MM.1S (cell line): ENCODE data around the gene EIF1AY.

Experiments used
- EZH2 ChIP-seq: fragments of 300-600 bp; sonication (generic); optimal IDR thresholded peaks from 2 replicates; pipeline ENCODE3; 2017; ENCODE audit warnings: low read depth, mild to moderate bottlenecking, antibody characterized with exemption, low read length, mixed read lengths
- EZH2phosphoT487 ChIP-seq: fragments of 300-600 bp; sonication (generic); IDR thresholded peaks from 2 replicates; pipeline ENCODE4 v1.6.1; 2018; ENCODE audit warnings: antibody characterized with exemption, low read length
- TF ChIP-seq, protein P1 (sequence below): fragments of 300-600 bp; sonication (generic); IDR thresholded peaks from 2 replicates; pipeline ENCODE4 v1.5.1; 2016; ENCODE audit warnings: antibody characterized with exemption, low read length, mixed read lengths

DNA sequence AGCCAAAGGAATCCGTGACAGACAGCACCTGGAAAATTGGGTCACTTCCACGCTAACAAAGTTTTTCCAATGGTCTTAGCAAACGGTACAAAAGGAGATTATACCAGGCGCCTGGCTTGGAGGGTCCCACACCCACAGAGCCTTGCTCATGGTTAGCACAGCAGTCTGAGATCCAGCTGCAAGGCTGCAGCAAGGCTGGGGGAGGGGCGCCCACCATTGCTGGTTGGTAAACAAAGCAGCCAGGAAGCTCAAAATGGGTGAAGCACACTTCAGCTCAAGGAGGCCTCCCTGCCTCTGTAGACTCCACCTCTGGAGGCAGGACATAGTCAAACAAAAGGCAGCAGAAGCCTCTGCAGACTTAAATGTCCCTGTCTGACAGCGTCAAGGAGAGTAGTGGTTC, 47.1 kb upstream of the EIF1AY start:
- no peak for TF ChIP-seq EZH2
- TF ChIP-seq, protein P1, sequence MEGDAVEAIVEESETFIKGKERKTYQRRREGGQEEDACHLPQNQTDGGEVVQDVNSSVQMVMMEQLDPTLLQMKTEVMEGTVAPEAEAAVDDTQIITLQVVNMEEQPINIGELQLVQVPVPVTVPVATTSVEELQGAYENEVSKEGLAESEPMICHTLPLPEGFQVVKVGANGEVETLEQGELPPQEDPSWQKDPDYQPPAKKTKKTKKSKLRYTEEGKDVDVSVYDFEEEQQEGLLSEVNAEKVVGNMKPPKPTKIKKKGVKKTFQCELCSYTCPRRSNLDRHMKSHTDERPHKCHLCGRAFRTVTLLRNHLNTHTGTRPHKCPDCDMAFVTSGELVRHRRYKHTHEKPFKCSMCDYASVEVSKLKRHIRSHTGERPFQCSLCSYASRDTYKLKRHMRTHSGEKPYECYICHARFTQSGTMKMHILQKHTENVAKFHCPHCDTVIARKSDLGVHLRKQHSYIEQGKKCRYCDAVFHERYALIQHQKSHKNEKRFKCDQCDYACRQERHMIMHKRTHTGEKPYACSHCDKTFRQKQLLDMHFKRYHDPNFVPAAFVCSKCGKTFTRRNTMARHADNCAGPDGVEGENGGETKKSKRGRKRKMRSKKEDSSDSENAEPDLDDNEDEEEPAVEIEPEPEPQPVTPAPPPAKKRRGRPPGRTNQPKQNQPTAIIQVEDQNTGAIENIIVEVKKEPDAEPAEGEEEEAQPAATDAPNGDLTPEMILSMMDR = no peak
- TF ChIP-seq EZH2phosphoT487 = no peak
